GM19099 (cell line): Measurements from ENCODE around the gene MRNIP.

ENCODE experiments used
- POLR2A ChIP-seq: IDR thresholded peaks from 3 replicates; pipeline ENCODE4 v1.6.1; 2011; ENCODE audit warnings: low read depth; ENCODE audit not compliant: insufficient read length; ENCODE audit errors: extremely low read depth

Gene MRNIP

DNA sequence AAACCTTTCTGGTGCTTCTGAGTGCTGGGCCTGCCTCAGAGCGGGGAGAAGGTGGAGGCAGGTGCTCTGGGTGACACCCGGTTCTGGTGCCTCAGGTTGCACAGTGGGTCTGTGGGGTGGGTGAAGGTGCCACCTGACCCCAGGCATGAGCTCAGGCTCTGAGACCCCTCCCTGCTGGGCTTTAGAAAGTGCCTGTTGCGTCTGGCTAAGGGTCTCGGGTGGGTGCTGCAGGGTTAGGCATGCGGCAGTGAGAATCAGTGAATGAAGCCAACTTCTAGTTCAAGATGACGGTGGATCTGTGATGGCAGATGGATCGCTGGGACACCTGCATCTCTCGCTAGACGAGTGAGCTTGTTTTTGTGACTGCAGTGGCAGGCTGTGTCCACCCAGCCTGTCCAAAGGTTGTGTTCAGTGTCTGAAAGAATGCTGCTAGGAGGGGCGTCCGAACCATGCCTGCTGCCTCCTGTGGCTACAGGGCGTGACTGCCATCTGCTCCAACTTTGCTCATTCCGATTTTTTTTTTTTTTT, 32.9 kb downstream of the MRNIP start:
- TF ChIP-seq POLR2A: no peak

- TF ChIP-seq POLR2A: no peak
These were observed 33.9 kb downstream of the MRNIP start for GRCh38 chr5:179824745-179825112.

- no peak for TF ChIP-seq POLR2A
These were observed 34.5 kb downstream of the MRNIP start for GRCh38 chr5:179823937-179824744.

DNA sequence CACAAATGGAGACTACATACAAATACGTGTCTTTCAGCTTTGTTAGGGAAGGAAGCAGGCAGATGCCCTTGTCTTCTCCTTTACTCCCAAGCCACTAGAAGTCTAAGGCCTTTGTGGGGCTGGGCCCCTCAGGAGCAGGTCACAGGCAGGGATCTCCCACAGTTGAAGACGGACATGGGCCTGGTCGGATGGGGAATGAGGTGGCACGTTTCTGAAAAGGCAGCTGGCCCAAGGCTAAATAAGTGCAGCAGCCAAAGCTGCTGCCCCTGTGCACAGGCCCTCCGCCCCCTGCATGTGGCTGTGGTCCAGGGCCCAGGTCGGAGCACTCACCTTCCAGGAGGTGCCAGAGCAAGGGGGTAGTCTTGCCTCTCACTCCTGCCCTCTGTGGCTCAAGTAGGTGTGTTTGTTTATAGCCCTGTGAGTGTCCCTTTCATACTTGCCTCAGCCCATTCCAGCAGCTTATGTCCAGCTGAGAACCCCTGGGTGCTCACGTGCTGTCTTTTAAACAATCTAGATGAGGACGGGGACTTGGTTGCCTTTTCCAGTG, 36.1 kb downstream of the MRNIP start:
- TF ChIP-seq POLR2A: no peak

GRCh38 chr5:179822059-179822432, 36.6 kb downstream of the MRNIP start:
- TF ChIP-seq POLR2A: peak; percentile 21

DNA sequence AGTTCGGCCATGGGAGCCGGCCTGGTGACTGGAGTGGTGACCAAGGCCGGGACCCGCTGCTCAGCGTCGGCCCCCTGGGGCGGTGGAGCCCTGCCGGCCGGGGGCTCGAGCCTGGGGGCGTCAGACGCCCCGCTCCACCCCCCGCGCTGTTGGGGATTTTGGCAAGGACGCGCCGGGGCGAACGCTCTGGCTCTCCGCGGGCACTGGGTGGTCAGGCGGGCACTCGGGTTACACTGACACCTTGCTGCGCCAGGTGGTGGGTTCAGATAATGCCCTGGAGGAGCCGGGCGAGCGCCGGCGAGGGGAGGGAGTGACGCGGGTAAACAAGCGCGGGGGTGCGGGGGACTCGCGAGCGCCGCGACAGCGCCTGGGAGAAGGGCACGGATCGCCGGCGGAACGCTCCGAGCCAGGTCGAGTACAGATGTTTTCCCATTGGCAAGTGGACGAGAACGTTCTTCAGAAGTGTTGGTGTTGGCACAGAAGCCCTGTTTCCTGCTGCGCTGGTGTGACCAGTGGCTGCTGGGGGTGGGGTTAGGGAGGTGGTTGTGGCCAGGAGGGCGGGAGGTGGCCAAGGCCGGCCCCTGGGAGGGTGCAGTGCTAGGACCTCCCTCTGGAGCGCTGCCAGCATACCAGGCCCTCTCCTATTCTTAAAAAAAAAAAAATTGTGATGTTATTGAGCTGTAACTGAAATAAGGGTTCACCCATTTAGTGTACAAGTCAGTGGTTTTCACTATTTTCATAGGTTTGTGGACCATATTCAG, 37.1 kb downstream of the MRNIP start:
- peak; percentile 60 for TF ChIP-seq POLR2A

GRCh38 chr5:179820483-179821297, 37.9 kb downstream of the MRNIP start, which contains the start of gene SQSTM1:
Gene SQSTM1, plus strand, starts transcription at chr5:179820905. Its CDS starts 32 bp downstream, at chr5:179820937.
- TF ChIP-seq POLR2A: peak; percentile 99

DNA sequence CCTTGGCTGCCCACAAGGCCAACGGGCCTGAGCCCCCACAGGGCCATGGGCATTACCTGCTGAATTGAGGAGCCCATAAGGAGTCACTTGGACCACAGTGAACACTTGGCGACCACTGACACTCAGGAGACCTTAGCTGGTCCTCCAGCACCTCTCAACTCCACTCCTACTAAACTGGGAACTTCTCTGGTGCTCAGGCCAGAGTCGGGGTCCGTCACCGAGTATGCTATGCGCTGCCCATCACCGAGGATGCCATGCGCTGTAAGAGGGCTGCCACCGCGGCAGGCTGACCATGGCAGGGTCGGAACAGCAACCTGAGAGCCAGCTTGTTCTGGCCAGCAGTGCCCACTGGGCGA, 38.5 kb downstream of the MRNIP start:
- TF ChIP-seq POLR2A: no peak

- peak; percentile 30 for TF ChIP-seq POLR2A
These were observed 39.1 kb downstream of the MRNIP start for GRCh38 chr5:179819296-179820126.

DNA sequence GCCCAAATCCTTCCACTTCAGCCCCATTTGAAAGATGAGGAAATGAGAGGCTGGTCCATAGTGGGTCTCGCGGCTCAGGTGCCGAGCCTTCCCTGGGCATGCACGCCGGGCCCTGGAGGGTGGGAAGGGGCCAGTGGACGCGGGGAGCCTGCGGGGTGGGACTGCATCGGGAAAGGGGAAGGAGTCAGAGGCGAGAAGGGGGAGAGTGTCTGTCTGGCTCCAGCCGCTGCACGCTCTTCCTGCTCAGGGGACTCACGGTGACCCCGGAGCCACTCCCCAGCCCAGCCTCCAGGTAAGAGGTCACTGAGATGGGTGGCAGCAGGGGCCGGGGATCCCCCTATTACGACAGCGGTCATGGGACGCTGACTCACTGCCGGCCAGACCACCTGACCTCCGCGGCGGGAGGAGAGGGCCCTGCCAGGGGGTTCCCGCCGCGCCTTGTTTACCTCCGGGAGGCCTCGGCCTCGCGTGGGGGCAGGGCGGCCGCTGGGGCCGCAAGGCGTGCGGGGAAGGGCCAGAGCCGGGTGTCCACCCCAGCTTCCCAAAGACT, 39.8 kb downstream of the MRNIP start:
- peak; percentile 75 for TF ChIP-seq POLR2A

DNA sequence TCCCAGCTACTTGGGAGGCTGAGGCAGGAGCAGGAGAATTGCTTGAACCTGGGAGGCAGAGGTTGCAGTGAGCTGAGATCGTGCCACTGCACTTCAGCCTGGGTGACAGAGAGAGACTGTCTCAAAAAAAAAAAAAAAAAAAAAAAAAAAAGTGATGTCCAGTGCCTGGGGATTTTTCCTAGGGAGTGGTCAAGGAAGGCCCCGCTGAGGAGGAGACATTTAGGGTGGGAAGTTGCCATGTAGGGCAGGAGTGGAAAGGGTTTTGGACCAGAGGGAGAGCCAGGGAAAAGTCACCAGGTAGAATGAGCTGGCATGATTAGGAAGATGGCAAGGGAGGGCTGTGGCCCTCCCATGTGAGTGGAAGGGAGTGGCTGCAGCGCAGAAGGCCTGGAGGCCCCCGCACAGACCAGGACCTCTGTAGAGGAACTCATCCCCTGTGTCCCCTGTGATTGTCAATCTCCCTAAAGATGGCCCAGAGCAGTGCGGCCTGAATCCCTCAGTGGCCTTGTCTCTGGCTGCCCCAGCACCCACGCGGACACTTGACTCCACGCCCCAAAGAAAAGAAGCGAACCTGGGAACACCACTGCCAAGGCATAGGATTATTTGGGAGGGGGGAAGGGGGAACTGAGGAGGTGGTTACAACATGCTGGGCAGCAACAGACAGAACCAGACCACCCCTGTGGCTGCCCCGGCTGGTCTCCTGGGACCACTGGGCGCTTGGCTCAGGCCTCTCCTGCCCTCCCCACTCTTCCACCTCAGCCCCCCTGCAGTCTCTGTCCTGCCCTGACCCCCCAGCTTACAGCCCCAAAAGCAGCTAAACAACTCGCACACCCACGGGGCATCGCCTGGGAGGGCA, 40.5 kb downstream of the MRNIP start:
- TF ChIP-seq POLR2A: no peak

DNA sequence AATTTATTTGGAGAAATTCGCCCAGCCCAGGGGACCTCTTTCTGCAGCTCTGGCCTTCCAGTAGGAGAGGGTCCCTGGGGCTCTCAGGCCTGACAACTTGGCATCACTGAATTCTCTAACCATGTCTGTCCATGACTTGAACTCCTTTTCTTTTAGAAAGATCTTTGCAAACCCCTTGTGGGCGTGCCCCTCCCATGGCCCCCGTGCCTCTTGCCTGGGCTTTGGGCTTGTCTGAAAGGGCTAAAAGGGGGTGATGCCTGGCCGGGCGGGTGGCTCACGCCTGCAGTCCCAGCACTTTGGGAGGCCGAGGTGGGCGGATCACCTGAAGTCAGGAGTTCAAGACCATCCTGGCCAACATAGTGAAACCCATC, 41.2 kb downstream of the MRNIP start:
- TF ChIP-seq POLR2A: no peak

GRCh38 chr5:179816796-179817469, 41.7 kb downstream of the MRNIP start:
- TF ChIP-seq POLR2A: no peak

DNA sequence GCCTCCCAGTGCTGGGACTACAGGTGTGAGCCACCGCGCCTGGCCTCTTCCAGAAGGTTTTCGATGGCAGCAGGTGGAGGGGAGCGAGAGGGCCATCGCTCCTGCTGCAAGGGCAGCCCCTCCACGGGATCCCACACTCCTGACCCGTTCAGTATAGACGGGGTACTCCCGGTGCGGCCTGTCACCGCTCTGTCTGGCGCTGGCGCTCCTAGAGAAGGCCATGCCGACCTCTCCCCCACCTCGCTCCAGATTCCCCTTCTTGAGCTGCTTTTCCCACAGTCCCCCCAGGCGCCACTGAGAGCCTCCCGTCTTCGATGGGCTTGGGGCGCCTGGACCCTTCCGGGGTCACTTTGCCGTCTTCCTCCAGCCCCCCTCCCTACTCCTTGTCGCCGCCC, 42.2 kb downstream of the MRNIP start:
- no peak for TF ChIP-seq POLR2A
